Calu3 (cell line): ENCODE results near the gene SIX5. TPM values are rescaled to one million over a fixed set of nuclear protein-coding genes. Genes with fewer than 3 reads are reported as not detected.

Source experiments
- BruUV-seq: library from RNA; stranded (reverse); fragments of 400-500 nt; replicated peaks from 2 replicates; lab custom pipeline; 2021; lab: Mats Ljungman, UMichigan
- CTCF ChIA-PET: fragments of 300-600 bp; sonication (Branson Sonifier 250); formaldehyde crosslinking; loops from one replicate; lab custom pipeline; 2022; ENCODE audit warnings: antibody characterized with exemption; lab: Charles Lee
- DNase-seq: peaks from one replicate; pipeline ENCODE4 v3.0.0; 2022
- H3K27ac Mint-ChIP-seq: one replicate; pipeline ENCODE4 v1.8.0; 2022; ENCODE audit warnings: mixed read lengths; ENCODE audit not compliant: unreplicated experiment
- H3K27me3 Mint-ChIP-seq: one replicate; pipeline ENCODE4 v1.8.0; 2022; ENCODE audit warnings: mixed read lengths; ENCODE audit not compliant: unreplicated experiment
- H3K36me3 Mint-ChIP-seq: one replicate; pipeline ENCODE4 v1.8.0; 2022; ENCODE audit warnings: mild to moderate bottlenecking, moderate library complexity, mixed read lengths; ENCODE audit not compliant: insufficient read depth, unreplicated experiment
- H3K4me1 Mint-ChIP-seq: one replicate; pipeline ENCODE4 v1.8.0; 2022; ENCODE audit warnings: mild to moderate bottlenecking, low read depth, mixed read lengths; ENCODE audit not compliant: unreplicated experiment
- H3K4me3 Mint-ChIP-seq: one replicate; pipeline ENCODE4 v1.8.0; 2022; ENCODE audit warnings: mild to moderate bottlenecking, low read depth, moderate library complexity, mixed read lengths; ENCODE audit not compliant: unreplicated experiment
- H3K9me3 Mint-ChIP-seq: one replicate; pipeline ENCODE4 v1.8.0; 2022; ENCODE audit warnings: low read depth, mixed read lengths; ENCODE audit not compliant: unreplicated experiment
- intact Hi-C: fragments of 100-400 bp; cut with micrococcal nuclease; formaldehyde crosslinking; loops from one replicate; pipeline ENCODE4 v1.10.0; 2022; ENCODE audit not compliant: unreplicated experiment
- total RNA-seq: library from RNA; stranded (reverse); gene quantifications from 2 replicates; pipeline ENCODE4 v1.2.3, GENCODE V29; 2022
- TF ChIP-seq, protein P1 (sequence below): fragments of 200-600 bp; IDR thresholded peaks from one replicate; pipeline ENCODE4 v1.8.0; 2022; ENCODE audit warnings: antibody characterized with exemption; ENCODE audit not compliant: unreplicated experiment

The SIX5 gene
- total RNA-seq, 1 experiment from 2014 or later, result 15.0 TPM

GRCh38 chr19:45763691-45764294 lies 5.3 kb downstream of the SIX5 start:
- Mint-ChIP-seq H3K27ac (no peak overlapping the region), H3K4me3 (no peak overlapping the region), H3K9me3 (no peaks in the 10 kb centered on the region), H3K27me3 (peaks cover 4% of the 10 kb centered on the region), H3K4me1 (no peaks in the 10 kb centered on the region), H3K36me3 (peaks cover 32% of the 10 kb centered on the region)
- TF ChIP-seq, protein P1, sequence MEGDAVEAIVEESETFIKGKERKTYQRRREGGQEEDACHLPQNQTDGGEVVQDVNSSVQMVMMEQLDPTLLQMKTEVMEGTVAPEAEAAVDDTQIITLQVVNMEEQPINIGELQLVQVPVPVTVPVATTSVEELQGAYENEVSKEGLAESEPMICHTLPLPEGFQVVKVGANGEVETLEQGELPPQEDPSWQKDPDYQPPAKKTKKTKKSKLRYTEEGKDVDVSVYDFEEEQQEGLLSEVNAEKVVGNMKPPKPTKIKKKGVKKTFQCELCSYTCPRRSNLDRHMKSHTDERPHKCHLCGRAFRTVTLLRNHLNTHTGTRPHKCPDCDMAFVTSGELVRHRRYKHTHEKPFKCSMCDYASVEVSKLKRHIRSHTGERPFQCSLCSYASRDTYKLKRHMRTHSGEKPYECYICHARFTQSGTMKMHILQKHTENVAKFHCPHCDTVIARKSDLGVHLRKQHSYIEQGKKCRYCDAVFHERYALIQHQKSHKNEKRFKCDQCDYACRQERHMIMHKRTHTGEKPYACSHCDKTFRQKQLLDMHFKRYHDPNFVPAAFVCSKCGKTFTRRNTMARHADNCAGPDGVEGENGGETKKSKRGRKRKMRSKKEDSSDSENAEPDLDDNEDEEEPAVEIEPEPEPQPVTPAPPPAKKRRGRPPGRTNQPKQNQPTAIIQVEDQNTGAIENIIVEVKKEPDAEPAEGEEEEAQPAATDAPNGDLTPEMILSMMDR, result no peak
- CTCF ChIA-PET, result interaction anchor here (0.6 kb wide), 1 partner anchor 33 kb away, joined by 5 read pairs; the partner anchor contains the start of gene FBXO46
- BruUV-seq, result no TSS peak
- intact Hi-C loops, result no loop called here
- no peak for DNase-seq

- Mint-ChIP-seq H3K27ac (no peak overlapping the region), H3K4me1 (no peaks in the 10 kb centered on the region), H3K9me3 (no peaks in the 10 kb centered on the region), H3K27me3 (peaks cover 12% of the 10 kb centered on the region), H3K4me3 (no peak overlapping the region), H3K36me3 (peaks cover 24% of the 10 kb centered on the region)
- TF ChIP-seq, protein P1, result no peak
- intact Hi-C loops, result no loop called here
- no peak for DNase-seq
- CTCF ChIA-PET, result interaction anchor here (0.6 to 1.3 kb wide), 3 partner anchors 32 to 71 kb away, joined by 3 to 5 read pairs (median 3); partner anchors contain the start of genes FBXO46, QPCTL and SNRPD2
- no TSS peak for BruUV-seq
These were observed 6.0 kb downstream of the SIX5 start for GRCh38 chr19:45762870-45763631.

GRCh38 chr19:45761714-45762113 lies 7.3 kb downstream of the SIX5 start:
- BruUV-seq, result no TSS peak
- H3K4me1 Mint-ChIP-seq, result no peaks in the 10 kb centered on the region
- TF ChIP-seq, protein P1, result no peak
- H3K9me3 Mint-ChIP-seq, result no peaks in the 10 kb centered on the region
- no peak overlapping the region for H3K4me3 Mint-ChIP-seq
- intact Hi-C loops, result no loop called here
- H3K36me3 Mint-ChIP-seq, result peaks cover 11% of the 10 kb centered on the region
- DNase-seq, result no peak
- H3K27ac Mint-ChIP-seq, result no peak overlapping the region
- CTCF ChIA-PET, result interaction anchor here (0.5 to 1.3 kb wide), 4 partner anchors 8 to 69 kb away, joined by 3 read pairs; partner anchors contain the start of genes QPCTL, SIX5 and SNRPD2
- H3K27me3 Mint-ChIP-seq, result peaks cover 25% of the 10 kb centered on the region

GRCh38 chr19:45758921-45759320 lies 10.1 kb downstream of the SIX5 start:
- DNase-seq, result no peak
- Mint-ChIP-seq H3K4me1 (no peaks in the 10 kb centered on the region), H3K27ac (no peak overlapping the region), H3K27me3 (peaks cover 32% of the 10 kb centered on the region), H3K36me3 (no peaks in the 10 kb centered on the region), H3K4me3 (no peak overlapping the region), H3K9me3 (no peaks in the 10 kb centered on the region)
- TF ChIP-seq, protein P1, result no peak
- no TSS peak for BruUV-seq
- intact Hi-C loops, result no loop called here
- CTCF ChIA-PET, result no interaction called here
